HCT116 (cell line): ENCODE measurements around the gene DIDO1.

Experiments used
- CBX3 ChIP-seq: IDR thresholded peaks from 2 replicates; pipeline ENCODE4 v1.6.1; 2012; ENCODE audit warnings: low read depth
- CEBPB ChIP-seq: IDR thresholded peaks from 2 replicates; pipeline ENCODE4 v1.6.1; 2012; ENCODE audit warnings: low read depth
- EGR1 ChIP-seq: IDR thresholded peaks from 2 replicates; pipeline ENCODE4 v1.6.1; 2012; ENCODE audit warnings: low read depth
- EZH2 ChIP-seq: fragments of 200-600 bp; sonication (generic); IDR thresholded peaks from 2 replicates; pipeline ENCODE4 v1.6.1; 2017; ENCODE audit warnings: antibody characterized with exemption, mixed run types
- EZH2phosphoT487 ChIP-seq: fragments of 200-600 bp; IDR thresholded peaks from 2 replicates; pipeline ENCODE4 v1.6.1; 2018; ENCODE audit warnings: antibody characterized with exemption, borderline replicate concordance
- POLR2A ChIP-seq: IDR thresholded peaks from 2 replicates; pipeline ENCODE4 v1.7.0; 2011; ENCODE audit warnings: borderline replicate concordance; ENCODE audit not compliant: insufficient read depth, insufficient read length; ENCODE audit errors: extremely low read depth
- POLR2AphosphoS5 ChIP-seq: IDR thresholded peaks from 2 replicates; pipeline ENCODE4 v1.6.1; 2011; ENCODE audit warnings: mild to moderate bottlenecking, low read depth, low read length, moderate library complexity
- SIN3A ChIP-seq: IDR thresholded peaks from 2 replicates; pipeline ENCODE4 v1.6.1; 2012; ENCODE audit warnings: low read depth
- TF ChIP-seq, protein P1 (sequence below), 3 experiments: fragments of 200-600 bp in 1 of 3; sonication (generic) in 1 of 3; IDR thresholded peaks in 2 of 3; conservative IDR thresholded peaks in 1 of 3; 2 replicates each; pipeline ENCODE4 v1.5.1; 2012 to 2017; ENCODE audit warnings: low read depth in 2 of 3, low read length in 2 of 3, antibody characterized with exemption in 1 of 3, borderline replicate concordance in 1 of 3, control low read depth in 1 of 3, mild to moderate bottlenecking in 1 of 3, mixed read lengths in 1 of 3, mixed run types in 1 of 3, moderate library complexity in 1 of 3; ENCODE audit not compliant: insufficient read depth in 1 of 3
- TF ChIP-seq, protein P2 (sequence below): IDR thresholded peaks from 2 replicates; pipeline ENCODE4 v1.6.1; 2012; ENCODE audit warnings: low read depth

DNA sequence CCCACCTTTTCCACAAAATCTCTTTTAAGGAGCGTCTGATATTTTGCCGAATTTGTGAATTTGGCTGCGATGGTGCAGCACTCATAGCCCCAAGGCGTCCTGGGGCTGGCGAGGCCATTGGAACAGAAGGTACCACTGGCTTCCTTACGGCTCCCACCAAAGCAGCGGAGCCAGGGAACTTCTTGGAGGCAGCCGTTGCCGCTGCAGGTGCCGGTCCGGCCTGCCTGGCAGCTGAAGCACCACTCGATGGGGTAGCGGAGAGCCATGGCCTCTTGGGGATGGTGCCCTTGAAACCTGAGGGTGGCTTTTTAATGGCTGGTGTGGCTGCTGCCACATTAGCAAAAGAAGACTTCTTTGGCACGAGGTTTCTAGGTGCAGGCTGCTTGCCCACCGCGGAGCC is 29.8 kb downstream of the DIDO1 start:
- TF ChIP-seq CEBPB, result no peak
- TF ChIP-seq EZH2phosphoT487, result no peak
- TF ChIP-seq CBX3, result no peak
- TF ChIP-seq POLR2AphosphoS5, result no peak
- TF ChIP-seq, protein P1, sequence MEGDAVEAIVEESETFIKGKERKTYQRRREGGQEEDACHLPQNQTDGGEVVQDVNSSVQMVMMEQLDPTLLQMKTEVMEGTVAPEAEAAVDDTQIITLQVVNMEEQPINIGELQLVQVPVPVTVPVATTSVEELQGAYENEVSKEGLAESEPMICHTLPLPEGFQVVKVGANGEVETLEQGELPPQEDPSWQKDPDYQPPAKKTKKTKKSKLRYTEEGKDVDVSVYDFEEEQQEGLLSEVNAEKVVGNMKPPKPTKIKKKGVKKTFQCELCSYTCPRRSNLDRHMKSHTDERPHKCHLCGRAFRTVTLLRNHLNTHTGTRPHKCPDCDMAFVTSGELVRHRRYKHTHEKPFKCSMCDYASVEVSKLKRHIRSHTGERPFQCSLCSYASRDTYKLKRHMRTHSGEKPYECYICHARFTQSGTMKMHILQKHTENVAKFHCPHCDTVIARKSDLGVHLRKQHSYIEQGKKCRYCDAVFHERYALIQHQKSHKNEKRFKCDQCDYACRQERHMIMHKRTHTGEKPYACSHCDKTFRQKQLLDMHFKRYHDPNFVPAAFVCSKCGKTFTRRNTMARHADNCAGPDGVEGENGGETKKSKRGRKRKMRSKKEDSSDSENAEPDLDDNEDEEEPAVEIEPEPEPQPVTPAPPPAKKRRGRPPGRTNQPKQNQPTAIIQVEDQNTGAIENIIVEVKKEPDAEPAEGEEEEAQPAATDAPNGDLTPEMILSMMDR (IDR thresholded peaks at IDR 0.05 in 2 of 3, conservative IDR thresholded peaks at IDR 0.05 in 1 of 3; ENCODE audit: borderline replicate concordance in 1 of 3, insufficient read depth in 1 of 3, low read depth in 2 of 3, low read length in 2 of 3), result no peak
- TF ChIP-seq POLR2A, result no peak
- TF ChIP-seq, protein P2, sequence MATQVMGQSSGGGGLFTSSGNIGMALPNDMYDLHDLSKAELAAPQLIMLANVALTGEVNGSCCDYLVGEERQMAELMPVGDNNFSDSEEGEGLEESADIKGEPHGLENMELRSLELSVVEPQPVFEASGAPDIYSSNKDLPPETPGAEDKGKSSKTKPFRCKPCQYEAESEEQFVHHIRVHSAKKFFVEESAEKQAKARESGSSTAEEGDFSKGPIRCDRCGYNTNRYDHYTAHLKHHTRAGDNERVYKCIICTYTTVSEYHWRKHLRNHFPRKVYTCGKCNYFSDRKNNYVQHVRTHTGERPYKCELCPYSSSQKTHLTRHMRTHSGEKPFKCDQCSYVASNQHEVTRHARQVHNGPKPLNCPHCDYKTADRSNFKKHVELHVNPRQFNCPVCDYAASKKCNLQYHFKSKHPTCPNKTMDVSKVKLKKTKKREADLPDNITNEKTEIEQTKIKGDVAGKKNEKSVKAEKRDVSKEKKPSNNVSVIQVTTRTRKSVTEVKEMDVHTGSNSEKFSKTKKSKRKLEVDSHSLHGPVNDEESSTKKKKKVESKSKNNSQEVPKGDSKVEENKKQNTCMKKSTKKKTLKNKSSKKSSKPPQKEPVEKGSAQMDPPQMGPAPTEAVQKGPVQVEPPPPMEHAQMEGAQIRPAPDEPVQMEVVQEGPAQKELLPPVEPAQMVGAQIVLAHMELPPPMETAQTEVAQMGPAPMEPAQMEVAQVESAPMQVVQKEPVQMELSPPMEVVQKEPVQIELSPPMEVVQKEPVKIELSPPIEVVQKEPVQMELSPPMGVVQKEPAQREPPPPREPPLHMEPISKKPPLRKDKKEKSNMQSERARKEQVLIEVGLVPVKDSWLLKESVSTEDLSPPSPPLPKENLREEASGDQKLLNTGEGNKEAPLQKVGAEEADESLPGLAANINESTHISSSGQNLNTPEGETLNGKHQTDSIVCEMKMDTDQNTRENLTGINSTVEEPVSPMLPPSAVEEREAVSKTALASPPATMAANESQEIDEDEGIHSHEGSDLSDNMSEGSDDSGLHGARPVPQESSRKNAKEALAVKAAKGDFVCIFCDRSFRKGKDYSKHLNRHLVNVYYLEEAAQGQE, result no peak
- TF ChIP-seq SIN3A, result no peak
- no peak for TF ChIP-seq EGR1
- TF ChIP-seq EZH2, result no peak
